DOHH2 (cell line): Measurements from ENCODE around the gene SARS1.
A peak's percentile ranks its signal among the peaks of the same experiment; 100 is the strongest.

Experiments
- H3F3A ChIP-seq: fragments of 200-600 bp; sonication (generic), shearing (Covaris generic); 2 replicates; pipeline ENCODE4 v1.6.0; 2016; ENCODE audit warnings: antibody characterized with exemption, mild to moderate bottlenecking; ENCODE audit not compliant: control insufficient read depth, insufficient read depth
- H3K27ac ChIP-seq: fragments of 200-600 bp; sonication (generic); 2 replicates; pipeline ENCODE4 v1.5.1; 2014; ENCODE audit warnings: low read depth, mild to moderate bottlenecking, low read length, moderate library complexity
- H3K27me3 ChIP-seq: fragments of 200-600 bp; sonication (generic); 2 replicates; pipeline ENCODE4 v1.6.1; 2014; ENCODE audit warnings: mild to moderate bottlenecking, low read length, mixed read lengths; ENCODE audit not compliant: control insufficient read depth
- H3K36me3 ChIP-seq: fragments of 200-600 bp; sonication (generic); 2 replicates; pipeline ENCODE4 v1.6.1; 2014; ENCODE audit warnings: mild to moderate bottlenecking, low read length, moderate library complexity, mixed read lengths; ENCODE audit not compliant: control insufficient read depth
- H3K4me1 ChIP-seq: fragments of 200-600 bp; sonication (generic); 2 replicates; pipeline ENCODE4 v1.6.1; 2014; ENCODE audit warnings: mild to moderate bottlenecking, low read length, mixed read lengths; ENCODE audit not compliant: control insufficient read depth
- H3K4me2 ChIP-seq: fragments of 200-600 bp; sonication (generic); 2 replicates; pipeline ENCODE4 v1.6.0; 2014; ENCODE audit warnings: mild to moderate bottlenecking, low read length, moderate library complexity
- H3K4me3 ChIP-seq: fragments of 200-600 bp; sonication (generic); 2 replicates; pipeline ENCODE4 v1.5.1; 2014; ENCODE audit warnings: mild to moderate bottlenecking, low read length, mixed read lengths
- H3K79me2 ChIP-seq: fragments of 200-600 bp; sonication (generic); 2 replicates; pipeline ENCODE4 v1.6.1; 2014; ENCODE audit warnings: mild to moderate bottlenecking, low read length, mixed read lengths; ENCODE audit not compliant: control insufficient read depth
- H3K9me2 ChIP-seq: fragments of 200-600 bp; sonication (generic); replicated peaks from 2 replicates; pipeline ENCODE4 v1.6.1; 2014; ENCODE audit warnings: mild to moderate bottlenecking, low read length, mixed read lengths; ENCODE audit not compliant: control insufficient read depth
- H3K9me3 ChIP-seq: fragments of 200-600 bp; sonication (generic); 2 replicates; pipeline ENCODE4 v1.6.1; 2014; ENCODE audit warnings: antibody characterized with exemption, low read length, mixed read lengths; ENCODE audit not compliant: control insufficient read depth, insufficient read depth
- H4K20me1 ChIP-seq: fragments of 200-600 bp; sonication (generic); 2 replicates; pipeline ENCODE4 v1.6.0; 2014; ENCODE audit warnings: low read depth, mild to moderate bottlenecking, antibody characterized with exemption, low read length, moderate library complexity; ENCODE audit not compliant: control insufficient read depth, insufficient read depth
- CTCF ChIP-seq: fragments of 200-600 bp; sonication (generic); IDR thresholded peaks from one replicate; pipeline ENCODE4 v1.5.1; 2014; ENCODE audit warnings: antibody characterized with exemption, mild to moderate bottlenecking, low read depth, low read length; ENCODE audit not compliant: poor library complexity, severe bottlenecking
- EZH2phosphoT487 ChIP-seq: fragments of 200-600 bp; sonication (generic); IDR thresholded peaks from 2 replicates; pipeline ENCODE4 v1.6.1; 2017; ENCODE audit warnings: borderline replicate concordance, mild to moderate bottlenecking, antibody characterized with exemption, low read length, moderate library complexity, mixed read lengths

Gene SARS1

GRCh38 chr1:109198745-109199144 lies 15.0 kb upstream of the SARS1 start:
- Histone ChIP-seq H3K36me3 (no peaks in the 10 kb centered on the region), H3K9me2 (no peaks in the 10 kb centered on the region), H3K4me1 (peaks cover 10% of the 10 kb centered on the region), H3K4me2 (no peak overlapping the region), H3K9me3 (no peaks in the 10 kb centered on the region), H3K27me3 (peaks cover 11% of the 10 kb centered on the region), H3K27ac (no peak overlapping the region), H4K20me1 (no peaks in the 10 kb centered on the region), H3K4me3 (no peak overlapping the region), H3K79me2 (no peaks in the 10 kb centered on the region), H3F3A (no peaks in the 10 kb centered on the region; the same call in 1 of the 2 replicates)
- TF ChIP-seq EZH2phosphoT487 (no peak), CTCF (no peak)

DNA sequence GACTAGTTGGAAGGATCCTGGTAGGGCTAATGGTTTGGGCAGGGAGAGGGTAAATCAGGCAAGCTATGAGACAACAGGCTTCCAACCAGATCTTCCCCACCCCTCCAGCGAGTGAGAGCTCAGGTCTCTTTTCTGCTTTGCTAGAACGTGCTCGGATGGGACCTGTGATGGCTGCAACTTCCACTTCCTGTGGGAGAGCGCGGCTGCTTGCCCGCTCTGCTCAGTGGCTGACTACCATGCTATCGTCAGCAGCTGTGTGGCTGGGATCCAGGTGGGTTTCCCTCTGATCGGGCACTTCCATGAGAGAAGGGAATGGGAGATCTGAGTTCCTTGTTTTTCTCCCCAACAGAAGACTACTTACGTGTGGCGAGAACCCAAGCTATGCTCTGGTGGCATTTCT lies 14.0 kb upstream of the SARS1 start:
- Histone ChIP-seq H3K4me3 (no peak overlapping the region), H3K79me2 (no peaks in the 10 kb centered on the region), H3K27ac (no peak overlapping the region), H4K20me1 (no peaks in the 10 kb centered on the region), H3K36me3 (no peaks in the 10 kb centered on the region), H3K9me3 (no peaks in the 10 kb centered on the region), H3K4me1 (0 out of 2 replicates have a peak, but pooled peaks cover 4% of the 10 kb centered on the region), H3K27me3 (peaks cover 11% of the 10 kb centered on the region), H3F3A (no peaks in the 10 kb centered on the region), H3K4me2 (no peak overlapping the region), H3K9me2 (no peaks in the 10 kb centered on the region)
- no peak for TF ChIP-seq CTCF
- TF ChIP-seq EZH2phosphoT487, result no peak

- H3K79me2 ChIP-seq, result no peaks in the 10 kb centered on the region
- H3K4me1 ChIP-seq, result 0 out of 2 replicates have a peak, but pooled peaks cover 4% of the 10 kb centered on the region
- H3K9me3 ChIP-seq, result no peaks in the 10 kb centered on the region
- TF ChIP-seq EZH2phosphoT487 (no peak), CTCF (peak; percentile 85)
- peaks cover 11% of the 10 kb centered on the region for H3K27me3 ChIP-seq
- H3F3A ChIP-seq, result no peaks in the 10 kb centered on the region
- no peaks in the 10 kb centered on the region for H4K20me1 ChIP-seq
- no peak overlapping the region for H3K4me3 ChIP-seq
- H3K27ac ChIP-seq, result no peak overlapping the region
- H3K9me2 ChIP-seq, result no peaks in the 10 kb centered on the region
- no peak overlapping the region for H3K4me2 ChIP-seq
- no peaks in the 10 kb centered on the region for H3K36me3 ChIP-seq
Measured at GRCh38 chr1:109201123-109201703, 12.5 kb upstream of the SARS1 start.
